Activated CD4-positive, alpha-beta memory T cell treated with anti-CD3 and anti-CD28 coated beads, Interleukin-2, amount 10 ng/mL, durations not matched to agents 7 days and 5 days (primary cell): ENCODE data around the gene SMAD2. TPM values are rescaled to one million over a fixed set of nuclear protein-coding genes. Genes with fewer than 3 reads are reported as not detected.

Experiments used
- CTCF ChIA-PET: fragments of 350-600 bp; sonication (Branson Sonifier 250); formaldehyde crosslinking; loops from one replicate; lab custom pipeline; 2021; ENCODE audit warnings: antibody characterized with exemption, inconsistent platforms; lab: Charles Lee
- POLR2A ChIA-PET: fragments of 350-600 bp; sonication (Branson Sonifier 250); formaldehyde crosslinking; loops from one replicate; lab custom pipeline; 2021; ENCODE audit warnings: antibody characterized with exemption; lab: Charles Lee
- DNase-seq: peaks from one replicate; pipeline ENCODE4 v3.0.0-alpha.2; 2020
- H3K27ac Mint-ChIP-seq: one replicate; pipeline ENCODE4 v1.8.0; 2021; ENCODE audit warnings: mild to moderate bottlenecking, mixed read lengths
- H3K27me3 Mint-ChIP-seq: one replicate; pipeline ENCODE4 v1.8.0; 2021; ENCODE audit warnings: mixed read lengths
- H3K36me3 Mint-ChIP-seq: one replicate; pipeline ENCODE4 v1.8.0; 2021; ENCODE audit warnings: low read depth, mixed read lengths
- H3K4me1 Mint-ChIP-seq: one replicate; pipeline ENCODE4 v1.8.0; 2021; ENCODE audit warnings: mixed read lengths
- H3K4me3 Mint-ChIP-seq: one replicate; pipeline ENCODE4 v1.8.0; 2021; ENCODE audit warnings: mild to moderate bottlenecking, mixed read lengths
- H3K9me3 Mint-ChIP-seq: one replicate; pipeline ENCODE4 v1.8.0; 2021; ENCODE audit warnings: mixed read lengths
- total RNA-seq, 2 experiments: library from RNA; stranded (reverse); gene quantifications; one replicate each; pipeline ENCODE4 v1.2.3, GENCODE V29; 2021

Gene SMAD2
- total RNA-seq, 2 experiments from 2014 or later, result 170 to 174 TPM

DNA sequence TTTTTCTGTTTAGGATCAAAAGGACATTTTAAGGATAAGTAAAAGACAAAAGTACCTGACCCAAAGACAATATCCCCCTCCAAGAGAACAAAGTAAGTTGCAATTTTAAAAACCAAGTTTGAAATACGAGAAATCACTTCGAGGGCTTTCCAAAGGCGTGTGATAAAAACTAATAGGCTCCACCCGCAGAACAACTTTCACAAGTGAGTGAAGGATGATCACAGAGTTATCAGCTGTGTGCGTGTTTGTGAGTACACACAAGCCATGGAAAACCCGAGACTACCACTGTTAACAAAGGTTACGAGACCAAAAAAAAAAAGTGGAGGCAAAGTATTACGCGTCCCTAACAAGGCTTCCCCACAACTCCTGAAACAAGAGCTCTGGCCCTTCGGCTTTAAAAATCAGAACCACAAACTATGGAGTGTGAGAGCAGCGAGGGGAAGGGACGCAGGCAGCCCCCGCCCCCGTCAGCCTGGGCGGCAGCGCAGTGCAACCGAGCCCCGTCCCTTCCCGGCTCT is 719 bp downstream of the SMAD2 start:
- peaks cover 56% of the 10 kb centered on the region for H3K4me1 Mint-ChIP-seq
- no peak for DNase-seq
- H3K9me3 Mint-ChIP-seq, result no peaks in the 10 kb centered on the region
- ChIA-PET CTCF (interaction anchor here (0.5 to 1.3 kb wide), 4 partner anchors 41 to 1404 kb away, joined by 3 to 4 read pairs (median 3); no protein-coding TSS in a partner anchor), POLR2A (interaction anchor here (0.7 to 3.4 kb wide), 13 partner anchors 11 to 1022 kb away, joined by 3 to 31 read pairs (median 6); no protein-coding TSS in a partner anchor)
- peaks cover 24% of the 10 kb centered on the region for H3K36me3 Mint-ChIP-seq
- peaks cover 9% of the 10 kb centered on the region for H3K27me3 Mint-ChIP-seq
- H3K4me3 Mint-ChIP-seq, result peak overlapping the region; percentile 83
- peak overlapping the region; percentile 92 for H3K27ac Mint-ChIP-seq

- H3K4me1 Mint-ChIP-seq, result peaks cover 57% of the 10 kb centered on the region
- DNase-seq, result peak; percentile 39
- H3K4me3 Mint-ChIP-seq, result peak overlapping the region; percentile 83
- ChIA-PET CTCF (interaction anchor here (1.1 kb wide), 1 partner anchor 83 kb away, joined by 3 read pairs; no protein-coding TSS in a partner anchor), POLR2A (interaction anchor here (0.7 to 3.4 kb wide), 7 partner anchors 10 to 76 kb away, joined by 3 to 31 read pairs (median 5); no protein-coding TSS in a partner anchor)
- H3K27me3 Mint-ChIP-seq, result no peaks in the 10 kb centered on the region
- H3K27ac Mint-ChIP-seq, result peak overlapping the region; percentile 90
- H3K9me3 Mint-ChIP-seq, result no peaks in the 10 kb centered on the region
- H3K36me3 Mint-ChIP-seq, result peaks cover 24% of the 10 kb centered on the region
Measured at GRCh38 chr18:47928466-47928865, 2.0 kb downstream of the SMAD2 start.

- POLR2A ChIA-PET, result interaction anchor here (1.3 to 3.1 kb wide), 3 partner anchors 8 to 25 kb away, joined by 3 to 18 read pairs (median 4); no protein-coding TSS in a partner anchor
- CTCF ChIA-PET, result interaction anchor here (1.4 kb wide), 1 partner anchor 153 kb away, joined by 3 read pairs; no protein-coding TSS in a partner anchor
- H3K27me3 Mint-ChIP-seq, result no peaks in the 10 kb centered on the region
- H3K27ac Mint-ChIP-seq, result no peak overlapping the region
- peaks cover 64% of the 10 kb centered on the region for H3K4me1 Mint-ChIP-seq
- no peaks in the 10 kb centered on the region for H3K9me3 Mint-ChIP-seq
- no peak overlapping the region for H3K4me3 Mint-ChIP-seq
- peaks cover 28% of the 10 kb centered on the region for H3K36me3 Mint-ChIP-seq
- no peak for DNase-seq
Measured at GRCh38 chr18:47926101-47926850, 4.2 kb downstream of the SMAD2 start.

DNA sequence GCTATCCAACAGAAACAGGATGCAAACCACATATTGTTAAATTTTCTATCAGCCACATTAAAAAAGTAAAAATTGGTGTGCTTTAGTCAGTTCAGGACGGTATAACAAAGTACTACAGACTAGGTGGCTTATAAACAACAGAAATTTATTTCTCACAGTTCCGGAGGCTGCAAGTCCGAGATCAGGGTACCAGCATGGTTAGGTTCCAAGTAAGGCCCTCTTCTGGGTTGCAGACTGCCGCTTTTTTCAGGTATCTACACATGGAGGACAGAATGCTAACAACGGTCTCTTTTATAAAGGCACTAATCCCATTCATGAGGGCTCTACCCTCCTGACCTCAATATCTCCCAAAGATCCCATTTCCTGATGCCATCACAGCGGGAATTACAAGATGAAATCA is 10.5 kb downstream of the SMAD2 start:
- no peak for DNase-seq
- Mint-ChIP-seq H3K4me1 (peaks cover 80% of the 10 kb centered on the region), H3K9me3 (no peaks in the 10 kb centered on the region)

GRCh38 chr18:47917923-47918610 is 12.4 kb downstream of the SMAD2 start:
- Mint-ChIP-seq H3K9me3 (no peaks in the 10 kb centered on the region), H3K27ac (peak overlapping the region; percentile 72), H3K27me3 (no peaks in the 10 kb centered on the region), H3K4me1 (peaks cover 85% of the 10 kb centered on the region), H3K4me3 (peak overlapping the region; percentile 60), H3K36me3 (peaks cover 33% of the 10 kb centered on the region)
- CTCF ChIA-PET, result interaction anchor here (0.8 kb wide), 1 partner anchor 13 kb away, joined by 3 read pairs; no protein-coding TSS in a partner anchor
- no peak for DNase-seq
- POLR2A ChIA-PET, result interaction anchor here (1.1 to 2.0 kb wide), 4 partner anchors 9 to 47 kb away, joined by 3 to 18 read pairs (median 10); partner anchors contain the start of gene SMAD2

More for the DNA sequence above, 10.5 kb downstream of the SMAD2 start:
- ChIA-PET POLR2A (interaction anchor here (1.1 kb wide), 1 partner anchor 18 kb away, joined by 3 read pairs; no protein-coding TSS in a partner anchor), CTCF (no interaction called here)
- Mint-ChIP-seq H3K4me3 (no peak overlapping the region), H3K27me3 (no peaks in the 10 kb centered on the region), H3K27ac (peak overlapping the region; percentile 17), H3K36me3 (peaks cover 25% of the 10 kb centered on the region)

DNA sequence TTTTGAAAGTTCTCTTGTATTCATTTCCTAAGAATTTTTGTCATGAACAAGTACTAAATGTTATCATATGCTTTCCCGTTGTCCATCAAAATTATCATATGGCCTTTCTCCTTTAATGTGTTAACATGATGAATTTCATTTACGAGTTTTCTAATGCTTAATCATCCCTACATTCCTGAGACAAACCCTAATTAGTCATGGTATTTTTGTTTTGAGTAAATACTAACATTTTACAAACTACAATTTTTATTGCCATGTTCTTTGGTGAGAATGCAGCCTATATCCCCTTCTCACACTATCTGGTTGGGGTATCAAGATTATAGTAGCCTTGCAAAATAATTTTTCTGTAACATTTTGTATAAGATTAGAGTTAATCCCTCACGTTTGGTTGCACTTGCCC is 14.5 kb downstream of the SMAD2 start:
- Mint-ChIP-seq H3K9me3 (no peaks in the 10 kb centered on the region), H3K36me3 (peaks cover 38% of the 10 kb centered on the region), H3K27me3 (no peaks in the 10 kb centered on the region), H3K27ac (no peak overlapping the region), H3K4me3 (no peak overlapping the region), H3K4me1 (peaks cover 89% of the 10 kb centered on the region)
- ChIA-PET CTCF (no interaction called here), POLR2A (no interaction called here)
- DNase-seq, result no peak

GRCh38 chr18:47915229-47915628 is 15.2 kb downstream of the SMAD2 start:
- Mint-ChIP-seq H3K4me3 (no peak overlapping the region), H3K27ac (no peak overlapping the region), H3K9me3 (no peaks in the 10 kb centered on the region), H3K4me1 (peaks cover 88% of the 10 kb centered on the region), H3K27me3 (no peaks in the 10 kb centered on the region), H3K36me3 (peaks cover 42% of the 10 kb centered on the region)
- DNase-seq, result no peak
- ChIA-PET CTCF (no interaction called here), POLR2A (interaction anchor here (0.8 to 4.2 kb wide), 3 partner anchors 7 to 15 kb away, joined by 3 to 31 read pairs (median 3); partner anchors contain the start of gene SMAD2)

- Mint-ChIP-seq H3K27me3 (no peaks in the 10 kb centered on the region), H3K9me3 (no peaks in the 10 kb centered on the region), H3K4me3 (peak overlapping the region; percentile 8), H3K36me3 (peaks cover 44% of the 10 kb centered on the region), H3K4me1 (peaks cover 74% of the 10 kb centered on the region), H3K27ac (peak overlapping the region; percentile 79)
- CTCF ChIA-PET, result interaction anchor here (1.3 kb wide), 1 partner anchor 10 kb away, joined by 5 read pairs; no protein-coding TSS in a partner anchor
- POLR2A ChIA-PET, result interaction anchor here (1.0 to 4.2 kb wide), 2 partner anchors 10 to 17 kb away, joined by 3 to 31 read pairs; partner anchors contain the start of gene SMAD2
- no peak for DNase-seq
Measured at GRCh38 chr18:47912794-47913585, 17.5 kb downstream of the SMAD2 start.

- CTCF ChIA-PET, result interaction anchor here (1.3 kb wide), 1 partner anchor 9 kb away, joined by 5 read pairs; no protein-coding TSS in a partner anchor
- Mint-ChIP-seq H3K36me3 (peaks cover 49% of the 10 kb centered on the region), H3K9me3 (peaks cover 2% of the 10 kb centered on the region), H3K4me1 (peaks cover 68% of the 10 kb centered on the region), H3K4me3 (peak overlapping the region; percentile 7), H3K27me3 (no peaks in the 10 kb centered on the region), H3K27ac (peak overlapping the region; percentile 79)
- DNase-seq, result no peak
- POLR2A ChIA-PET, result interaction anchor here (1.0 to 4.2 kb wide), 2 partner anchors 11 to 17 kb away, joined by 3 to 31 read pairs; partner anchors contain the start of gene SMAD2
Measured at GRCh38 chr18:47912343-47912742, 18.1 kb downstream of the SMAD2 start.

DNA sequence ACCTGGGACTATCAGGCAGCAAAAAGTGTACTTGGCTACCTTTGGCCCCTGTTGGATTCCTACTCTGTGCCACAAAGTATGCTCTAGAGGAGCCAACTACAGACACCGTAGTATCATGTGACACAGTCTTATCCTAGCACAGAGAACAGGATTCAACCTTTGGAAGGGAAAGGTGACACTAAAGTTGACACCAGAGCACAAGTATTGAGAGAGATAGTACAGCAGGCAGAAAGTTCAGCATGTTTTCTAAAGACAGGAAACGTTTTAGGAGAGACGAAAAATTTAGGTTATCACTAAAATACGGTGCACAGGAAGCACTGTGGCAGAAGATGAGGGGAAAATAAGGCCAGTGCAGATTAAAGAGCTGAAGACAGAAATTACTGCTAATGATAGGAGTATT is 18.6 kb downstream of the SMAD2 start:
- no peak for DNase-seq
- Mint-ChIP-seq H3K27me3 (no peaks in the 10 kb centered on the region), H3K27ac (peak overlapping the region; percentile 79), H3K4me3 (peak overlapping the region; percentile 7), H3K9me3 (peaks cover 6% of the 10 kb centered on the region), H3K36me3 (peaks cover 51% of the 10 kb centered on the region), H3K4me1 (peaks cover 63% of the 10 kb centered on the region)
- CTCF ChIA-PET, result interaction anchor here (1.3 kb wide), 1 partner anchor 9 kb away, joined by 5 read pairs; no protein-coding TSS in a partner anchor
- POLR2A ChIA-PET, result interaction anchor here (1.0 to 4.2 kb wide), 2 partner anchors 10 to 18 kb away, joined by 3 to 31 read pairs; partner anchors contain the start of gene SMAD2

- no peak overlapping the region for H3K27ac Mint-ChIP-seq
- DNase-seq, result no peak
- POLR2A ChIA-PET, result no interaction called here
- no peak overlapping the region for H3K4me3 Mint-ChIP-seq
- peaks cover 52% of the 10 kb centered on the region for H3K4me1 Mint-ChIP-seq
- CTCF ChIA-PET, result no interaction called here
- peaks cover 23% of the 10 kb centered on the region for H3K9me3 Mint-ChIP-seq
- H3K36me3 Mint-ChIP-seq, result peaks cover 71% of the 10 kb centered on the region
- no peaks in the 10 kb centered on the region for H3K27me3 Mint-ChIP-seq
Measured at GRCh38 chr18:47909484-47909883, 21.0 kb downstream of the SMAD2 start.
